GM21737 (cell line): Measurements from ENCODE around the gene BRD7.
"Not testable (repeated sequence)": the region's sequence is repeated elsewhere in the genome, so short reads cannot be mapped to it uniquely, and the experiment has no call there.

Experiments
- ATAC-seq: cut with Tn5 transposase; IDR thresholded peaks from one replicate; pipeline ENCODE4 v1.9.1; 2021; ENCODE audit warnings: mild to moderate bottlenecking, moderate library complexity; ENCODE audit not compliant: unreplicated experiment

Gene BRD7

GRCh38 chr16:50360033-50360778, 8.6 kb downstream of the BRD7 start:
- ATAC-seq, result no peak

GRCh38 chr16:50359626-50360025, 9.2 kb downstream of the BRD7 start:
- no peak for ATAC-seq

- ATAC-seq, result no peak
These were observed 13.9 kb downstream of the BRD7 start for GRCh38 chr16:50354629-50355456.

- ATAC-seq, result no peak
These were observed 14.7 kb downstream of the BRD7 start for GRCh38 chr16:50354082-50354481.

- no peak for ATAC-seq
These were observed 16.8 kb downstream of the BRD7 start for GRCh38 chr16:50351952-50352351.

GRCh38 chr16:50351116-50351515, 17.7 kb downstream of the BRD7 start:
- ATAC-seq, result no peak

- ATAC-seq, result not testable (repeated sequence)
These were observed 23.6 kb downstream of the BRD7 start for GRCh38 chr16:50345210-50345609.

GRCh38 chr16:50343566-50343965, 25.2 kb downstream of the BRD7 start:
- not testable (repeated sequence) for ATAC-seq

- no peak for ATAC-seq
These were observed 28.2 kb downstream of the BRD7 start for GRCh38 chr16:50340578-50340977.

GRCh38 chr16:50338371-50339231, 30.2 kb downstream of the BRD7 start:
- no peak for ATAC-seq

- no peak for ATAC-seq
These were observed 31.9 kb downstream of the BRD7 start for GRCh38 chr16:50336884-50337283.

- ATAC-seq, result no peak
These were observed 33.4 kb downstream of the BRD7 start for GRCh38 chr16:50335196-50335958.

GRCh38 chr16:50334106-50334975, 34.4 kb downstream of the BRD7 start:
- no peak for ATAC-seq

- no peak for ATAC-seq
These were observed 36.2 kb downstream of the BRD7 start for GRCh38 chr16:50332599-50332998.

- ATAC-seq, result no peak
These were observed 37.2 kb downstream of the BRD7 start for GRCh38 chr16:50331570-50331969.

- ATAC-seq, result no peak
These were observed 39.2 kb downstream of the BRD7 start for GRCh38 chr16:50329446-50330189.

GRCh38 chr16:50326835-50327465, 41.8 kb downstream of the BRD7 start:
- ATAC-seq, result no peak

- ATAC-seq, result no peak
These were observed 42.5 kb downstream of the BRD7 start for GRCh38 chr16:50326264-50326663.
